NCI-H1930 (cell line): ENCODE data around the gene NDUFC1.
A peak's percentile ranks its signal among the peaks of the same experiment; 100 is the strongest.
"Not testable (repeated sequence)": the region's sequence is repeated elsewhere in the genome, so short reads cannot be mapped to it uniquely, and the experiment has no call there.

ENCODE experiments used
- DNase-seq, 2 experiments: peaks; one replicate each; lab custom pipeline; 2025; lab: John Stamatoyannopoulos, UW

NDUFC1 gene

DNA sequence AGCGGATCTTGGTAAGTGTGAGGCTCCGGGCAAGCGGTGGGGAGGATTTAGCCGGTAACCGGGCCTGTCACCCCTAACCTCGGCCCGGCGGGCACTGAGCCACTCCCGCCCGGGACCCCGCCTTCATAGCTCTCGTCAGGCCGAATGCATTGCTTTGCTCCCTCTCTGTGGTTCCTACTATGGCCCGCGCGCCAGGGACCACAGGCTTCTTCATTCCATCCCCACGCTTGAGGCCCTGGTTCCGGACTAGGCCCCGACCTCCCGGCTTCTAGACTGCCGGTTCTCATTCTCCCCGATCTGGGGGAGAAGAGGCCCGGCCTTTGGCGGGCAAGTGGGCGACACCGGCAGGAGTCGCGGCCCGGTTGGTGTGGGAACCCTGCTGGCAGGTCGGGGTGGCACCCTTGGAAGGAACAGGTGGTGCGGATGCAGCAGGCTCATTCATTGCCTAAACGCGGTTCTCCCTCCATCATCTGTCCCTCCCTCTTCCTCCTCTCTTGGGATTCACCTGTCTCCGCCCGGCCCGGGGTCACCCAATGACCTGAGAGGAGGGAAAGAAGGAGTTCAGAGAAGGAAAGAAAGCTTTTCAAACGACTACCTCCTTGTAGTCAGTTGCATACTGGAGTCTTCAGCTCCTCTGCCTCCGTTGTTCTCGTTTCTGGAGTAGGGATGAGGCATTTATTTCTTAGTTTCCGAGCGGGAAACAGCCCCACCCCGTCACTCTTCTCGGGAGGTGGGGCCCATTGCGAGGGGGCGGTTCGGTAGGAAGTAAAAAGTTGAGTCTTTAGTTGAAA lies at the start of gene NDUFC1:
Gene NDUFC1 (minus strand): TSS at position 657 of the 791 bp plus-strand sequence. CDS start 6,679 bp downstream, outside the sequence.
- peak; percentile 35 to 44 for DNase-seq

- no peak for DNase-seq
These were observed 35.3 kb upstream of the NDUFC1 start for GRCh38 chr4:139337612-139338011.

DNA sequence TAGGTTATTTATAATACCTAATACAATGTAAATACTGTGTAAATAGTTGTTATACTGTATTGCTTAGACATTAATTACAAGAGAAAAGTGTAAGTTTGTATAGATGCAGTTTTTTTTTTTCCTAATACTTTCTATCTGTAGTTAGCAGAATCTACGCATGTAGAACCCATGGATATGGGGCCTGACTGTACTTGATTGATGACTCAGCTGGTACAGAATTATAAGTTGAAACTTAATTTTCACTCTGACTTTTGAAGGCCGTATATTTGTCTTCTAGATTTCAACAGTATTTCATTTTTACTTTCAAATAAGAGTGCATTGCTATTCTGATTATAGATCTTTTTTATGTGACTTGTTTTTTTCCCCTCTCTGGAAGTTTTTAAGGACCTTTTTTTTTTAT lies 30.8 kb upstream of the NDUFC1 start:
- no peak for DNase-seq

DNA sequence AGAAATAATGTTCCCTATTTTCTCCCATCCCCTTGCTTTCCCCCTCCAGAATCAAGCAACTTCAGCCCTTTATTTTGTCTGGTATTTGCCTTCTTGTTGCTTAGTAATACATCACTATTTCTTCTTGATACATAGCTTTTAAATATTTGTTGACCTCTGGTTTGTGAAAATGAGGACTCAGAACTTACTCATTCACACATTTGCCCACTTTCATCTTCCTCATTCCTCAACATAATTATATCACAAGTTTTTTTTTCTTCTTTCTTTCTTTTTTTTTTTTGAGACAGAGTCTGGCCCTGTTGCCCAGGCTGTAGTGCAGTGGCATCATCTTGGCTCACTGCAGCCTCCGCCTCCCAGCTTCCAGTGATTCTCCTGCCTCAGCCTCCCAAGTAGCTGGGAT lies 28.9 kb upstream of the NDUFC1 start:
- DNase-seq: no peak

- no peak for DNase-seq
These were observed 28.0 kb upstream of the NDUFC1 start for GRCh38 chr4:139330283-139330682.

- no peak for DNase-seq
These were observed 27.5 kb upstream of the NDUFC1 start for GRCh38 chr4:139329665-139330200.

DNA sequence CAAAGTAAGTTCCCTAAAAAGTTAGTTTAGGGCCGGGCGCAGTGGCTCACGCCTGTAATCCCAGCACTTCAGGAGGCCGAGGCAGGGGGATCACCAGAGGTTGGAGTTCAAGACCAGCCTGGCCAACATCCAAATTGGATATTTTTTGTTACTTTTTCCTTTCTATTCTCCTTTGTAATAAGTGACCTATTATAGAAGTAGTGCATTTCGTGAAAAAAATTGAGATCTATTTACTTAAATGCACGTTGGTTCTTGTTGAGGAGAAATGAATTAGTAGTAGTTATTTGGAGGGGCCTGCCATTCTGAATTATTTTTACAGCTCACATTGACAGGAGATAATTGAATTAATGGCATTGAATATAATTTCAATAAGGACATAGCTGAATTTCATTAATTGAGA lies 22.3 kb upstream of the NDUFC1 start:
- DNase-seq: no peak

DNA sequence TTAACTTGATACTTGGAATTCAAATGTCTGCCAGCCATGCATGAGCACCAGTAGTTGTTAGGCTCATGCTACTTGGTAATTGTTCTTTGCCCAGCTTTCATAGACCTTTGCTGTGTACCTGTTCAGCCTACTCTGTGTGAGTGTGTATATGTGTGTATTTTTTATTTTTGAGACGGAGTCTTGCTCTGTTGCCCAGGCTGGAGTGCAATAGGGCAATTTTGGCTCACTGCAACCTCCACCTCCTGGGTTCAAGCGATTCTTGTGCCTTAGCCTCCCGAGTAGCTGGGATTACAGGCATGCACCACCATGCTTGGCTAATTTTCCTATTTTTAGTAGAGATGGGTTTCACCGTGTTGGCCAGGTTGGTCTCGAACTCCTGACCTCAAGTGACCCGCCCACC lies 20.3 kb upstream of the NDUFC1 start:
- not testable (repeated sequence) for DNase-seq

- not testable (repeated sequence) for DNase-seq
These were observed 19.8 kb upstream of the NDUFC1 start for GRCh38 chr4:139322070-139322469.

GRCh38 chr4:139319571-139319970 lies 17.3 kb upstream of the NDUFC1 start:
- DNase-seq: no peak

DNA sequence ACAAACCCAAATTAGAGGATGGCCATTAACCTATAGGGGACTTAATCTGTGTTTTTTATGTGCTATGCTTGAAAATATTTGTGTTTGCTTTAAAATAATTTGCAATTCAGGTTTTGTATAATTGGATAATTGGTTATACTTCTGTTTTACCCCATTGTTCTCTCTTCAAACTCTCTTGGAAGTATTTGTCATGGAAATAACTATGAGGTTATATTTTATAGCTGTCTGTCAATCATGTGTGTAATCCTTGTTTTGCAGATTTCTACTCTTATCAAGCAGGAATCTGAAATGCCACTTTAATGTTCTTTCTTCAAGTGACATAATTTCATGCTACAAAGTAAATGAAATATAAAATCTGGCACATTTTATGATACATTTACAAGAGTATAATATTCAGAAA lies 15.4 kb upstream of the NDUFC1 start:
- DNase-seq: no peak

DNA sequence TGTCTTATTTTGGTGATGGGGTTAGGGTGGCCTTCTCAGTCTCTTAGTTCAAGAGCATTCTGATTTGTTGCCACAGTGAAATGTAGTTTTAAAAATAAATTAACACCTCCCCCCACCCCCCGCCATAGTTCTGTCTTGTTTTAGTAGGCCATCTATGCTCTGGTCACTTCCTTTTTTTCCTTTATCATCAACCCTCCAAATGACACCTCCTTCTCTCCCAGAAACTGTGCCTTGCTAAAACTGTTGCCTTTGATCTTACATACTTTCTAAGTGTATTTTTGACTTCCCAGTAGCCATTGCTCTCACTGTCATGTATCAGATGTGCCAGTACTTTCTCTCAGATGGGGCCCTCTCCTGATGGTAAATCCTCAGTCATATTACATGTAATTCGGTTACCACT lies 14.5 kb upstream of the NDUFC1 start:
- no peak for DNase-seq

DNA sequence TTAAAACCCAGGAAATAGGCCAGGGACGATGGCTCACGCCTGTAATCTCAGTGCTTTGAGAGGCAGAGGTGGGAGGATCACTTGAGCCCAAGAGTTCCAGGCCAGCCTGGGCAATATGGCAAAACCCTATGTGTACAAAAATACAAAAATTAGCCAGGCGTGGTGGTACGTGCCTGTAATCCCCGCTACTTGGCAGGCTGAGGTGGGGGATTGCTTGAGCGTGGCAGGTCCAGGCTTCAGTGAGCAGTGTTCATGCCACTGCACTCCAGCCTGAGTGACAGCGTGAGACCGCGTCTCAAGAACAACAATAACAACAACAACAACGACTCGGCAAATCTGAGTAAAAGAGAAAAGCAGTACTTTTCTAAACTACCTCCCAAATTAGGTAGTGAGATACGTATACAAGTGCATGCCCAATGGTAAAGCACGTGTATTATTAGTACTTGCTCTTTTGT lies 13.0 kb upstream of the NDUFC1 start:
- no peak for DNase-seq

DNA sequence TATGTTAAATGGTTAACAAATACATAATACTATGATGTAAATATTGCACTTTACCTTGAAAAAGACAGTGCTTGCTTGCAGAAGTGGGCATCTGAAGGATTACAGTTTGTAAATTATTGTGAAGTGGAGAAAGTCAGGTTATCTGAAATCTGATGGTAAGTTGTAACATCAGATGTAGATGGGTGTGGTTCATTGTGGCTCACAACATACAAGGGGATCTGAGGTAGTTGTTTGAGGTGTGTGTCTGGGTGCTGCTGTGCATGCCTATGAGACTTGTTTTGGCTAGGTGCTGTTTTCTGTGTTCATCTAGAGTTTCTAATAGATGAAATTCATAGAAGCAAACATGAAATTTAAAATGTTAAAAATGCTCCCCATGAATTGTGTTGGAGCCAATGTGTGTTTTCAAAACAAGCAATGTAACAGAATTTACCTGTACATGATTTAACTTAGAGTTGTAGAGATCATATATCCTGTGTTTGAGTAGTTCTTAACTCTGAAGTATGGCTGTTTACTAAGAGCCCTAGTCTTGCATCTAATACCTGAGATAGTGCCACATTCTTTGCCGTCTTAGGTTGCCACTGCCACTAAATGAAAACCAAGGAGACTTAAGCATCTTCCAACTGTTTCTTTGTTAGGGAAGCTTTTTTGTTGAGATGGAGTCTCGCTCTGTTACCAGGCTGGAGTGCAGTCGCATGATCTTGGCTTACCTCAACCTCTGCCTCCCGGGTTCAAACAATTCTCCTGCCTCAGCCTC lies 11.9 kb upstream of the NDUFC1 start:
- no peak for DNase-seq

DNA sequence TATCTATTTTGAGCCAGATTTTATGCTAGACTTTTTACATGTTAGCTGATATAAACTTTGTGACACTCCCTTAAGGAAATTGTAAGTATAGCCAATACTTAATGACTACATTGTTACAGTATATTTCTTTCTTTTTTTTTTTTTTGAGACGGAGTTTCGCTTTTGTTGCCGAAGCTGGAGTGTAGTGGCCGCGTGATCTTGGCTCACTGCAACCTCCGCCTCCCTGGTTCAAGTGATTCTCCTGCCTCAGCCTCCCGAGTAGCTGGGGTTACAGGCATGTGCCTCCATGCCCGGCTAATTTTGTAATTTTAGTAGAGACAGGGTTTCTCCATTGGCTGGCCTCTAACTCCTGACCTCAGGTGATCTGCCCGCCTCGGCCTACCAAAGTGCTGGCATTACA lies 11.1 kb upstream of the NDUFC1 start:
- DNase-seq: not testable (repeated sequence)

- no peak for DNase-seq
These were observed 10.5 kb upstream of the NDUFC1 start for GRCh38 chr4:139312552-139313332.

GRCh38 chr4:139311909-139312308 lies 9.6 kb upstream of the NDUFC1 start:
- DNase-seq: no peak

DNA sequence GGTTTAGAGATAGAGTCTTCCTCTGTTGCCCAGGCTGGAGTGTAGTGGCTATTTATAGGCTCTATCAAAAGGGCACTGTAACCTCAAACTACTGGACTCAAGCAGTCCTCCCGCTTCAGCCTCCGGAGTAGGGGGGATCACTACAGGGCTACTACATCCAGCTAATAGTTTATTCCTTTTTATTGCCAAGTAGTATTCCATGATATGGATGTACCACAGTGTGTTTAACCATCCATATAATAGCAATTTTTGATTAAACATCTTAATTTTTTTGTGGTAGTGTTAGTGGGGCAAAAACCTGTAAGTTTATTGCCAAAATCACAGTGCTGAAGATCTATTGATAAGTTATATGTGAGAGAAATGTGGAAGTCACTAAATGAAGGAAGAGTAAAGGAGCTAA lies 2.6 kb upstream of the NDUFC1 start:
- DNase-seq: no peak

DNA sequence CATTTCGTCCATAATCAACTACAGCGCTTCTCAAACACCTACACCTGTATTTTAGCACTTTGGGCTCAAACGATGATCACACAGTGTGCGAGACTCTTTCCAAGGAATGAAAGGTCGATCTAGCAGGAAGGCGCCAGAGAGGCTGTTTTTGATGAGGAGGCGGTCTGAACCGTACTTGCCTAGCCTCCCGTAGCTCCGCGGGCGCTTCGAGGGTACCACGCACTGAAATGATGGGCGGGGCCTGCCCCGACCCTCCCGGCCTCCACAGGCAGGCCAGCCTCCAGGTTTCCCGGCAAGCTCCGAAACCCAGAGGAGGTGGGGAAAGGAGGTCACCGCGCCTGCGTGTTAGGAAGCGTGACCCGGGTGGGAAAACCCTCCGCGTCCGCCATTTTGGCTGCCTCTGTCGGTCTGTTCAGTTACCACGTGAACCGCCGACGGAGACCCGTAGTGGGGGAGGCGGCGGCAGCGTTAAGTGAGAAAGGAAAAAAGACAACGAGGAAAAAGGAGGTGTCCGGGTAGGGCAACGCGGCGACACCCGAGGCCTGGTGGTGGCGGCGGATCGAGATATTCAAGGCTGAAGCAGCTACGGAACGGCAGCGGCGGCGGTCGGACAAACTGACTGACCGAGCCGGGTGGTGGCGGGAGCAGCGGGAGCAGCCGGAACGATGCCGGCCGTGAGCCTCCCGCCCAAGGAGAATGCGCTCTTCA lies 1.0 kb downstream of the NDUFC1 start, which contains the start of gene NAA15:
Gene NAA15 (plus strand): TSS at position 393 of the 708 bp plus-strand sequence. CDS start 273 bp downstream, at position 666.
- peak; percentile 97 for DNase-seq

DNA sequence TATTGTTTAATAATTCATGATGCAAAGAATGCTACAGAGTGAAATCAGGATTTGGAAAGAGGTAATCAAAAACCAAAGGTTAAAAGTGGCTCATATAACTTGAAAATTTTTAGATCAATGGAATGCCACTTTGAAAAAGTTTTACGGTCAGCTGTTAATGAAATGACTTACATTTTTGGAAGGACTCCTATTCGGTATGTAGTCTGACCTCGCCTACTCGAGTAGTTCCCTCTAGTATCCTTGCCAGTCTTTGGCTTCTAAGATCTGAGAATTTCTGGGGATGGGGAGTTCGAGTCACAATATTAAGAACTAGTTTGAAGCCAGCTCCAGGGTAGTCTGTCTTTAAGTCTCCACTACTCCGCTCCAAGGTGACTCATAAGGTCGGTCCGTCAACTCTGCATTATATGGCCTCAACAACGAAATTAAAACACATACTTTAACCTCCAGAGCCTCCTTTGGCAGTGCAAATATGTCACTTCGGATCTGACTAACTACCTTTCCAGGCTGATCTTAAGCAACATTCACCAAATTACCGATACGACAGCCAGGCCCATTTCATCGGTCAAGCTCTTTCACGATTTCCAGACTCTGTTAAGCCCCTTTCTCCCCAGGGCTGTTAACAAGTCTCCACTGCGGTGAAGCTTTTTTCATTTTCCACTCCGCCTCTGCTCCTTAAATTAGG lies 1.7 kb downstream of the NDUFC1 start:
- DNase-seq: no peak

GRCh38 chr4:139299536-139299935 lies 2.7 kb downstream of the NDUFC1 start:
- DNase-seq: no peak
